Fibroblast of peridontal ligament (primary cell): ENCODE results near the gene ATP8A2.

Experiments
- DNase-seq: peaks from one replicate; pipeline ENCODE4 v3.0.0-alpha.2; 2010; ENCODE audit errors: extremely low read depth

Gene ATP8A2

DNA sequence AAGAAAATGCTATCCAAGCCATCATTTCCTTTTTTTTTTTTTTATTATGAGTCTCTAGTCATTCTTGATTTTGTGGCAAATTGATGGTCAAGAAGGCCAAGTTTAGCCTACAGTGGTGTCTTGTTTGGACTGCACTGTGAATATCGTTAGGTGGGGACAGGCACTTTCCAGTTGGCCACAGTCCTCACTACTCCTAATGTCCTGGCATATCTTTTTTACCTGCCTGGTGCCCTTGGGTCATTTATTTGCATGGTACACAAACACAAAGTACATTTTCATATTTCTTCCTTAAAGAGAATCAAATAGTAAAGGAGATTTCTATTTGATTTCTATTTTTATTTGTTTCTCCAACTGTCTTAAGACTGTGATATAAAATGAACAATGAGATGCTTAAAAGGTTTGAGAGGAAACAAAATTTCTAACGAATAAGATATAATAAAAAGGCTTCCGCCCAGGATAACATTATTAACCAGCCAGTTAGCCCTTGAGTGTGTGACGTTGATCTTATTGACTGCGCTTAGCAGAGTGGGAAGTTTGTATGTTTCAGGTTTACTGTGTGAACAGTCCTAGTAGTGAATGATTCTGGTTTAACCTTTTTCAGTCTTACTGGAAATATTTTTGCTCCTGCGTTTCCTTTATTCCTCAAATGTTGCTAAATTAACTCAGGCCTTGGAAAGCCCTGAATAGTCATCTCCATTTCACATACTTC, 312.0 kb downstream of the ATP8A2 start:
- DNase-seq: no peak

DNA sequence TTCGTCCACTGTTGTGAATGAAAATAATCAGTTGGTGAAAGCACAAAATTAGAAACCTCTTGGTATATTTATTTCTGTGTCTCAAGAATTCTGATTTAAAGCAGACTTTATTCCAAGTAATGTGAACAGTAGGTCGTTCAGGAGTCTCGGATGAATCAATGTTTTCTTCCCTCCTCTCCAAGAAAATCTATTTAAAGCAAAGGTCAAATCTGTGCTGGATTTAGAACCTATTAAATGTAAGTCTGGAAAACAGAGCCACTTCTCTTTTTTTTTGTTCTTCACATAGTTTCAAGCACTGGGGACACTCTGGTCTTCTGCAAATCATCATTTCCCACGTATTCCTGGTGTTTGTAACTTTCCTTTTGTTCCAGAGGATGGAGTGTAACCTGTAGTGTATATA, 312.7 kb downstream of the ATP8A2 start:
- no peak for DNase-seq

DNA sequence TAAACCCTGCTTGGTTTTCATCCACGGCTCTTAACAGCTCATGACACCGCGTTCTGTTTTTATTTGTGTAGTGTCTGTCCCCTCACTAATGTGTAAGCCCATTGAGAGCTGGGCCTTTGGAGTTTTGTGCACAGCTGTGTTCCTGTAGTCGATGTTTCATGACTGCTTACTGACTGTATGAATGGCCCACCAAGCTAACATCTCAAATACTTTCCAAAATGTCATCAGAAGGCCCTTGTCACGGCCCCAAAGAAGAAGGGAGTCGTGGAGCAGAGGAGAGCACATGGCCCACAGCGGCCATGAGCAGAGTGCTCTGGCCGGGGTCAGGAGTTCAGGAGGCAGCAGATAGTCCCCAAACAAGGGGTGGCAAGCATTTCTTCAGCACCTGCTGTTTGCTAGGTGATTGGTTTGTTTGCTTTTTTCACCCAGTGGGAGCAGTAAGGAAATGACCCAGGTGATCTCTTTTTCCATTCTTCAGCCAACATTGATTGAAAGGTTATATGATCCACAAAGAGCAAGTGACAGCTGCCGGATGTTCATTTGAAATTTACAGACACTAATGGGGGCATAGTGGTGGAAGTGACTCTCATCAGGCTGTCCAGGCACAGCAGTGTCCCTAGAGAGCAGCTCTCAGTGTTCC, 315.2 kb downstream of the ATP8A2 start:
- DNase-seq: no peak

DNA sequence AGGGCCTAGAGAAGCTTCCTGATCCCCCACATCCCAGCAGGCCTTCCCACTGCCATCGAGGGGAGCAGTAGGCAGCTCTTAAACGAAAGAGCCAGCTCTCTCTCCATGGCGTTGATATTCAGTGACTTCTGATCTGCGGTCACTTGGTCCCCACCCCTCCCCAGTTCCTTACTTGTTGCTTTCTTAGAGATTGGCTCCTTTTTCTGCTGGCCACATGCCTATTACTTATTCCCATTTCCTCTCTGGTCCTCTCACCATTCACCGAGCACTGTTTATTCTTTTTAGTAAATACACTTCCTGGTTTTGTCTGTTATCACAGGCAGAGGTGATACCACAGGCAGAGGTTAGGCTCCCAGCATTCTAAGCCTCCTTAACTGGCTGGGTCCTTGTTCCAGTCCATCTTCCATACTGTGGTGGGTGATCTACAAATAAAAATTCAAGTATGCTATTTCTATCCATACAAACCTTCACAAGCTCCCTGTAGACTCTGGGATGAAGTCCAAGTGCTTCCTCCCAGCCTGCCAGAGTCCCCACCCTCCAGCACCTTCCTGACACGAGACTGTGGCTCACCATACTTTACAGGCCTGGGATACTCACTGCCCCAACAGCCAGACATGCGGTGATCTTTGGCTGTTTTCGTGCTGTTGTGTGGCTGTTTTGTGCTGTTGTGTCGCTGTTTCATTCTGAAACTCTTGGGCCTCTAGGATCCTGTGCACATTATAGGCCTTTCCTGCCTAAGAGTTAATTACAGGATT, 315.9 kb downstream of the ATP8A2 start:
- DNase-seq: no peak

DNA sequence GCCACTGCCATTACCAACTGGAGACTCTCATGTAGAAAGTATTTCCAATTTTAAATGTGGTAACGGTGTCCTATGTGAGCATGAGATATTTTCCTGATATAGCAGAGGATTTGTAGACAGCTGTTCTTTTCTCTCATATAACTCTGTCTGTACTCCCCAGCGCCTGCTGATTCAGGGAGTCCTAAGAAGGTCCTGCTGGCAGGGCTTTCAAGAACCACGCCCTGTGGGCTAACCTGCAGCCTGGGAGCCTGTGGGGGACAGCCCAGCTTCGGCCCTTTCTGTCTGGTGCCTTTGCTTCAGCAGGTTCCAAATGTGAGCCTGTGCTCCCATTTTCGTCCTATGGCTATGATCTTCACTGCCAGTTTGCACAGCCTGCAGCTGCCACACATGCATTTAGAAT, 316.8 kb downstream of the ATP8A2 start:
- no peak for DNase-seq

DNA sequence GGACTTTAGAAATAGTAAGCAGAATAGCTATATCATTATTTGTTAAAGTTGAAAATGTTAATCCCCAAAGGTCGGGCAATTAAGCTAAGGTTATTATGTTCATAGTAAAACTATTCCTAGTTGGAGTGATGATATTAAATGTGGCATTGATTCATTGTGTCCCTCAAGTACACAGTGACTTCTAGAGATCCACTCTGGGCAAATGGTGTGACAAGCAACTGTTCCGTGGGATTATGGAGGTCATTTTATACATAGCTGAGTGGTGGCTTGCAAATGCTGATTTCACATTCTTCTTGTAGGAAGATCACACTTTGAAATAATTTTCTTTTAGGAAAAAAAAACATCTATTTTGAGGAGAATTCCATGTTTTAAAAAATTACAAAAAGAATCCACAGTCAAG, 317.8 kb downstream of the ATP8A2 start:
- DNase-seq: no peak

DNA sequence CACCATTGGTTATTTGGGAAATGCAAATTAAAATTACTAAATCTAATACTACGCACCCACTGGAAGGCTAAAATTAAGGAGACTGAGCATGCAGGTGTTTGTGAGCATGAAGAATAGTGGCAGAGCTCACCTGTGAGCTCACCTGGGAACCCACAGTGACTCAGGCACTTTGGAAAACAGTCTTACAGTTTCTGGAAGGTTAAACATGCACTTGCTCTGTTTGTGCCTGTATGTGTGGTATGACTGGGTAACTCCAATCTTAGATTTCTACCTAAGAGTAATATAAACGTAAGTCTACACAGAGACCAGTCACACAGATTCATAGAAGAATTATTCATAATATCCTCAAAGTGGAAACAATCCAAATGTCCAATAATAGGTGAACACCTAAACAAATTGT, 318.8 kb downstream of the ATP8A2 start:
- DNase-seq: no peak

DNA sequence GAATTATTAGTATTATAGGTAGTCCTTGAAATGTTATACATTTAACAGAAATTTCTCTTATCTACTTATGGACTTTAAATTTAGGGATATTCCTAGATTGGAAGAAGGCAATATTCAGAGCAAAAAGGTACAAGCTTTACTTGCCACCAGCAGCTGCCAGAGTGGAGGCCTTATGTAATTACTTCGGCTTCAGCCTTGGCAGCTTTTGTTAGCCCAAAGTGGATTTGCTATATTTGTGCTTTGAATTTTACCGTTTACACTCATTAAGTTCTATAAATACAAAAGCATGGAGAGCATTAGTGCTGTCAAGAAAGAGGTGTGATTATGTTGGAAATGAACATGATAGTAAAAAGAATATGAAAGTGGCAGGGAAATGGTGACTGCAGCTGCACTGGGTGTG, 319.9 kb downstream of the ATP8A2 start:
- DNase-seq: no peak

DNA sequence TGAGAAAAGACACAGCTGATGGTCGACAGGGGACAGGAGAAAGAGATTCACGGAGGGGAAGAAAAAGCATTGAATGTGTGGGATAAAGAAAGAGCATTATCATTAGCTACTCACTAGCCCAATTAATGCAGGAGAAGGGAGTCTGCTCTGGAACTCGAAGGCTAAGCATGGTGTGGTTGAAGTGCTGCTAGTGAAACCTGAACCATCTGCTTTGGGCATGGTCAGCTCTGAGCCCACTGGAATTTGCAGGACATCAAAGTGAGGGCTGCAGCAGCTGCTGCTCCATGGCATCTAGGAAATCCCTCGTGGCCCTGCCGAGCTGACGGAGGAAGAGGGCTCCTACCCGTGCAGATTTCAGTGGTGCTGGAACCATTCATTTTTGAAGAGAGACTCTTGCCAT, 320.3 kb downstream of the ATP8A2 start:
- no peak for DNase-seq

DNA sequence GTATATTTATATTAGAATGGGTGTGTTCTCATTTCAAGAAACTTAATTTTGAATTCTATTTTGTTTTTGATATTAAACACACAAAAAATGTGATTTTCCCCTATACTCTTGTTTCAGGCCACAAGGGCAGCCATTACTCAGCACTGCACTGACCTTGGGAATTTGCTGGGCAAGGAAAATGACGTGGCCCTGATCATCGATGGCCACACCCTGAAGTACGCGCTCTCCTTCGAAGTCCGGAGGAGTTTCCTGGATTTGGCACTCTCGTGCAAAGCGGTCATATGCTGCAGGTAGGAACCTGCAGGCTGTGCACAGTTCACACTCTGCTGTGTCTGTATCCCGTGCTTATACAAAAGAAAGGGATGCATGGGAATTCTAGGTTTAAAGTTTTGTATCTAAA, 327.3 kb downstream of the ATP8A2 start:
- no peak for DNase-seq

DNA sequence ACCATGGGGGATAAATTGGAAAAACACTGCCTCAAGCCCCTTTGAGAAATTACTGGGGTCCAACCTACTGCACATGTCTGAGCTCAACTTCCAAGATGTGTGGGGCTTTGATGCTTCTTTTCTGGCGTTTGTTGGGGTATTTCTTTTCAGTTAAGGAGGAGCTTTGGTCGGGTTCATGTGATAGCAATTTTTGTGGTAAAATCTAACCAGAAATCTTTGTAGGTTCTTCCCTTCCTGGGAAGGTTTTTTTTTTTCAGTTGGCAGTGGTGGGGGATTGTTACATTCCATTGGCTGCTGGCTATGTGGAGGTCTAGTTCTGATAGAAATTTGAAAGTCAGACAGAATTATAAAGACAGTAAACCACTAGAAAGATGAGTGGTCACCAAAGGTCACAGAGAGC, 327.8 kb downstream of the ATP8A2 start:
- no peak for DNase-seq

DNA sequence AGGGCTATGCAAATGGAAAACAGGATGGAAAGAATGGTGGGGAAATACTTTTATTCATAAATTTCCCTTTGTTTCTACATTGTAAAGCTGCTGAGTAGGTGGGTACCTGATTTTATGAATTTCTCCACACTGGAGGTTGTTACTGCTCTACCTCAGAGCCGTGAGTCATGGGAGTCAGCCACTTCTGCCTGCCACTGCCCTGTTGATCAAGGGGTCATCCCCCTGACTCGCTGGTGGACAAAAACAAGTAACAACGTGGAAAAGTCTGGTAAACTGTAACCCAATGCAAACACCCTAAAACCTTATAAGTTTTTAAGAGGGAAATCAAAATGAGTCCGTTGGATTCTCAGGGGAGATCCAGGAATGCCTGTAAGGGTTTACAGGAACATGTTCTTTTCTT, 329.5 kb downstream of the ATP8A2 start:
- no peak for DNase-seq

DNA sequence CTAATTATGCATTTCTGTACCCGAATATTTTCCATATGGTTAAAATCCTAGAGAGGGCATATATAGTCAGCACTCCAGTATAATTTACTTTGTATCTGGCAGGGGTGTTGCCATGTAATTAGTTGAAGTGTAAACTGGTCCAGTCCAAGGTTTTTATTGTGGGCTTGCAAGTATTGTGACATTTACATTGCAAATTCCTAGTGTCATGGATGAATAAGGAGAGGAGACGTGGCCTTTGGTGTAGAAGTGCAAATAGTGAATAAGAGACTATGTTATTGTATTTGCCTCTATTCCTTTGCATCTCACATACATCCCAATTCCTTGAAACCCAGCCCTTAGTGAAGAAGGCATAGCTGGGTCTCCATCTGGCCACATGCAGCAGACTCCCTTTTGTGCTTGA, 330.6 kb downstream of the ATP8A2 start:
- DNase-seq: no peak

DNA sequence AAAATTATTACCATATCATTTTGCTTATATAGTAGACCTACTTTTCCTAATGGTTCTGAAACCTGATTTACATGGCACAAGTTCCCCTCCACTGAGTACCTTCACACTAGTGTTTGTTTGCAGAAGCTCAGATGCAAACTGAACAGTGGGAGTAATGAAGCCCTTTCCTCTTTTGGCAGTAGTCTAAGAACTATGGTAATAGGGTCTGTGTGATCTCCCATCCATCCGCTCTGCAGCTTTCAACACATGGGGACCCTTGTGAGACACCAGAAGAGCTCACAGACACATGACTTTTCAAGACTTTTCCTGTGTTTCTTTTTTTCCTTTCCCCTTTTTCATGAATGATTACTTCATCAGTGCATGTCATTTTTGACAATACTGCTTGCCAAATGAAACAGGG, 336.0 kb downstream of the ATP8A2 start:
- no peak for DNase-seq

DNA sequence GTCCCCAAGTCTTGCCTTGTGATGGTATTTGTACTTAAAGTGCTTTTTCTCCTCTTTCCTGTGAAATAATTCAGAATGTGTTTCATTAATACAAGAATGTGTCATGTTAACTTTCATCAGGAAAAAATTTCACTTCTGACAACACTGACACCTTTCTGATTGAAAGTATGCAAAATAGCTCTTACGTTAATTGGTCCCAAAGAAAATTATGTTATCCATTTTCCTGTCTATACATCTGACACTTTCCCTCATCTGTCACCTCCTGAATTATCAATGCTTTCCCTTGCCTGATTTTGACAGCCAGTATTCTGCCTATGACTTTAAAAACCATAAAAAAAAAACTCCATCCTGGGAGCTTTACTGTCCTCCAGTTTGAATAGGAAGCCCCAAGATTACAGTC, 336.5 kb downstream of the ATP8A2 start:
- DNase-seq: no peak

DNA sequence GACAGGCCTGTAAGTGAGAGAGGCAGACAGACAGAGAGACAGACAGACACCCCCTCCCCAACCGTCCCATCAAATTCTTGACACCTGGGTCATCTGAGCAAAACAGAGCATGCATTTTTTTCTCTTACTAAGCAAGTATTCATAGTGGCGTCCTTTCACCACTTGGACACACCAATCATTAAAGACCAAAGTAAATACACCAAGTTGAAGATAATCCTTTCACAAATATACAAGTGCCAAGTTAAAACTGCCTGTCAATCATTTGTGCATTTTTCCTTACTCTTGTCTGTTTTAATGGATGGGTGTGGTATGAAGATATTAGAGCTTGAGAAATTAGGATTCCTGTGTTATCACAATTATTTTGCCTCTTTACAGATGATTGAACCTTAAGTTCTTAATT, 337.3 kb downstream of the ATP8A2 start:
- no peak for DNase-seq

DNA sequence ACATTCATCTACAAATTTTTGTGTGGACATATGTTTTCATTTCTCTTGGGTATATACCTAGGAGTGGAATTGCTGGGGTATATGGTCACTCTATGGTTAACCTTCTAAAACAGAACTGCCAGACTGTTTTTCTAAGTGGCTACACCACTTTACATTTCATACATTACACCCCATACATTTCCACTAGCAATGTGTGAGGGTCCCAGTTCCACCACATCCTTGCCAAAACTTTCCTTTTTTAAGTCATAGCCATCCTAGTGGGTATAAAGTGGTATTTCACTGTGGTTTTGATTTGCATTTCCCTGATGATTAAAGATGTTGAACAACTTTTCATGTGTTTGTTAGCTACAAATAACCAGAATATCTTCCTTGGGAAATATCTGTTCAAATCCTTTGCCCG, 344.0 kb downstream of the ATP8A2 start:
- no peak for DNase-seq

DNA sequence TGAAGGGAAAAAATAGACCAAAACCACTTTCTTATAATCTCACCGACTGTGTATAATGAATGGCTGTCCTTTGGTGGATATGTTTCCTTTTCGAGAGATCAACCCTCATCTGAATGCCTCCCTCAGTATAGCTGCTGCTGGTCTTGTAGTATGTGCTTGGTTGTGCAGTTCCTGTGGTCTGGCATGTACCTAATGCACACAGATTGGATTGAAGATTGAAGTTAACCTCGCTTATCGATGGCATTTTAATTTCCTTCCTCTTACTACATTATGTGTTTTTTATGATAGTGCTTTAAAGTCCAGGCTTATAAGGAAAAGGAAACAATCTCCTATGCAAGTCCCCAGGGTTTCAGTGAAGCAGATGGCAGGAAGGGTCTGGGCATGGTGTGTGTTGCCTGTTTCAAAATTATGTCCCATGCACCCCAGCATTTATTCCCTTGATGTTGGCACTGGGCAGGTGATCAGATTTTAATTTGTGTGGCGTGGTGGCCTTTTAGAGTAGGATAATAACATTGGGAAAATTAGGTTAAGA, 346.0 kb downstream of the ATP8A2 start:
- DNase-seq: no peak

DNA sequence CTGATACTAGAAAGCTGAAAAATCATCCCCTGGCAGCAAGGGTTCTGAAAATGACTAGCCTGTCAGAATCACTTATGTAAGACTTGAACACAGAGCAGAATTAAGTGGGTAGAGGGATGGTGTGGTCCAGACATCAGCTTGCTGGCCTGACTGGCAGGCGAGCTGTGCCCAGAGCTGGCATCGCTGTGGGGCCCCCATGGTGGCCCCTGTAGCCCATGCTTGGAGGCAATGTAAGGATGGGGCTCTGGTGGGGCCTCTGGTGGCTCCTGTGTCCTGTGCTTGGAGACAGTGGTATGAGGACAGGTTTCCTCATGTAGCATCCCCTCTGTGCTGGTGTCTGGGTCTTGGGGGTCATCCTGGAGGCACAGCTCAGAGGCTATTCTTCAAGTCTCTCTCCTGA, 347.9 kb downstream of the ATP8A2 start:
- no peak for DNase-seq

DNA sequence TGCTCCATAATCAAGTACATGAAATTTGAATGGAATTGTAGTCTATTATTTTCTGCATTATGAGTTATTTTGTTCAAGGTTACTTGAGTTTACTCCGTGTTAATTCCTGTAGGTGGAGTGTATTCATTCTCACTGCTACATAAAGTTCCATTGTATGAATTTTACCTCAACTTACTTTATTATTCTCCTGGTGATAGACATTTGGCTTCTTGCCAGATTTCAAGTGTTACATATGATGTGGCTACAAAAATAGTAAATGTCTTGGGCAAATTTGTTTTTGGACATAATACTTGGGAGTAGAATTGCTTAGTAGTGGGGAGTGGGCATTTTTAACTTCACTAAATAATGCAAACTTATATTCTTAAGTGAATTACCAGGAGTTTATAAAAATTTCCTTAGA, 351.1 kb downstream of the ATP8A2 start:
- DNase-seq: no peak

DNA sequence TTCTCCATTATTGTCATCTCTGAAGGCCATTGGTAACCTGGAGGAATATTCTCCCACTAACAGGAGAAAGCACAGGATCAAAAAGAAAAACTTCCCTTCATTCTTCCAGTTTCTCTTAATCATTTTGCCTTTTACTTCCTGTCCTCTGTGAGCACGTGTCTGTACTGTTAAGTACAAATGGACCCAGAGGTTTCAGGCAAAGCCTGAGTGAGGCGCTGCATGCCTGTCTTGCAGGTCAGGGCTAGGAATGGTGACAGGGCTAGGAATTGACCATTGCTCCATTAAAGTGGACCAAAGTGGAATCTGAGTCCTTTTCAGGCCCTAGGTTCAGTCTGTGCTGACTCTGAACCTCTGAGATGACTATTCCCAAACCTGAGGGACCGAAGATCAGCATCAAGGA, 353.3 kb downstream of the ATP8A2 start:
- no peak for DNase-seq

DNA sequence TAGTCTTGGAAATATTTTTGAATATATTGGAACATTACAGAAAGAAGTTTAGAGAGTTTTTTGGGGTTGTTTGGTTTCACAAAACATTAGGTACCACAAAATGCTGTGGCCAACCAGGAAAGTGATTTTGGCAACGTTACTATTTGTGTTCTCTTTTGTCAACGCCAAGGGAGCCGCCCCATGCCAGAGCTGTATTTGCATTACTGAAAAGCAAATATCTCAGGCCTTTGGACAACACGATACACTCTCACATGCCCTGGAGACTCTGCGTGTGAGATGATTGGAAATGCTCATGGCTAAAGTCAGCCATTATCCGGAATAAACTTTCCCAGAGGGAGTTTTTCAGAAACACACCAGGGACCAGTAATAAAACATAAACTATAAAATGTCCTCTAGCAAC, 355.5 kb downstream of the ATP8A2 start:
- DNase-seq: no peak

DNA sequence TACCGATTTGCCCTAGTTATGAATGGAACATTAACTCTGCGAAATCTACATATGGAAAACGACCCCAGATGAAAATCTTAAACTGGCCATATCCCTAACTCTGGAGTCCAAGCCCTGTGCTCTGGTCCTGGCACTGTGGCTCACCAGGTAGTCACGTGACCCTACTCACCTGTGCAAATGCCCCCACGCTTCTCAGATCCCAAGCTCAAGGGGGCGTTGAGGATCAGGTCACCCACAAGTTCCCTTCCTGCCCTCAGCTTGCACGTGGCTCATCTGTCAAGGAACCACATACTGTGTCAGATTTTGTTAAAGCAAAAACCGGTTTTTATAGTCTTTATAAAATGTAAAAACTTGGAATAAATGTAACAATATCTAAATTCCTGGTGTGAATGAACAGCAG, 356.0 kb downstream of the ATP8A2 start:
- DNase-seq: no peak
